HG02870 (cell line): ENCODE data around the gene TOGARAM2.
"Not testable (repeated sequence)": the region's sequence is repeated elsewhere in the genome, so short reads cannot be mapped to it uniquely, and the experiment has no call there.

Source experiments
- ATAC-seq: cut with Tn5 transposase; IDR thresholded peaks from one replicate; pipeline ENCODE4 v1.9.1; 2021; ENCODE audit warnings: mild to moderate bottlenecking, moderate library complexity; ENCODE audit not compliant: unreplicated experiment

The TOGARAM2 gene

GRCh38 chr2:29071032-29071975 lies 90.2 kb downstream of the TOGARAM2 start:
- no peak for ATAC-seq

GRCh38 chr2:29072251-29072650 lies 91.2 kb downstream of the TOGARAM2 start:
- ATAC-seq = no peak

GRCh38 chr2:29072971-29073725 lies 92.0 kb downstream of the TOGARAM2 start:
- no peak for ATAC-seq

- ATAC-seq = no peak
Measured at GRCh38 chr2:29073933-29074332, 92.8 kb downstream of the TOGARAM2 start.

GRCh38 chr2:29074411-29074810 lies 93.3 kb downstream of the TOGARAM2 start, which contains the start of gene PCARE:
TSS of gene PCARE (minus strand) at chr2:29074523. CDS start at chr2:29074261, 262 bp downstream.
- no peak for ATAC-seq

DNA sequence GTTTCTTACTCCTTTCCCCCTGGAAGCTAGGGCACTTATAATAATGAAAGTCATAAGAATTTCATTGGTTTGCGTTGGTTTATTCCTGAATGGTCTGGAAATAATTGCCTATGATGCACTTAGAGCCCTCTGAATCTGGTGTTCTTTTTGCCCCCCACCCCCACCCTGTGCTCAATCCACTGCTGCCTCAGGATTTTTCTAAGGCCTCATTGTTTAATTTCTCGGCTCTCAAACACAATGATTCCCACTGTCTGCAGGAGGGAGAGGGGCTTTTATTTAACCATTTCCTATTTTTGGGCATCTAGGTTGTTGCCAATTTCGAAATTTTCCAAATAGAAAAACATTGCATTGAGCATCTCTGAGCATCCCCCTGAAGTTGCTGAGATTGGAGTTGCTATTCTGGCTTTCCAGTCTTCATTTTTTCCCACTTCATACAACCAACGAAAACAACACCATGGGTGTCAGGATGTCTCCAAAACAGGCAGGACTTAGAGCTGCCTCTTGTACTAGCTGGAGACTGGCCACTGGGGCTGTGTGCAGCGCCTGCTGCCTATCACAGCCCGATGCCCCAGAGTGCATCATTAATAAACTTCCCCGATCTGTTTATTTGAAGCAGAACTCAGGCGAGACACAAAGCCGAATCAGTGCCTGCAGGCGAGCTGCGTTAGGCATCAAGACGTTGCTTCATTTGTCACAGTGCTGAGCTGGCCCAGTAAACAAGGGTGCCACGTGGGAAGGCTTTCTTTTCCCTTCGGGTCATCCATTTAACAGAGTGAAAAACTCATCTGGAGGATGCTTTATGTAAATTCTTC lies 95.0 kb downstream of the TOGARAM2 start:
- ATAC-seq = no peak

DNA sequence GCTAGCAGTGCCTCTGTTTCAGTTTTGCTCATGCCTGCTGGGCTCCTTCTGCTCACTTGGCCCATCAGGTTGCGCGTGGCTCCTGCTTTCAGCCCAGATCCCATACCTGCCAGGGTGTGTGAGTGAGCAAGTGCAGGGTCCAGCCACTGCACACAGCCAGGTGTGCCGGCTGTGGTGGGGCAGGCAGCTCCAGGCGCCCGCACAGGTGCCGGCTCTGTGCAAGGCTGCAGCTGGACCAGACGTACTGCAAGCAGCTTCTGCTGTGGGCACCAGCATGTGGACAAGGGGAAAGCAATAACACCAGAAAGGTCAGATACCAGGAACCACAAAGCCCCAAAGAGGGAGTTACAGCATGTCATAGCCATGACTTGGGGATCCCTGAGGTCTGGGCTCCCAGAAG lies 98.8 kb downstream of the TOGARAM2 start:
- no peak for ATAC-seq

DNA sequence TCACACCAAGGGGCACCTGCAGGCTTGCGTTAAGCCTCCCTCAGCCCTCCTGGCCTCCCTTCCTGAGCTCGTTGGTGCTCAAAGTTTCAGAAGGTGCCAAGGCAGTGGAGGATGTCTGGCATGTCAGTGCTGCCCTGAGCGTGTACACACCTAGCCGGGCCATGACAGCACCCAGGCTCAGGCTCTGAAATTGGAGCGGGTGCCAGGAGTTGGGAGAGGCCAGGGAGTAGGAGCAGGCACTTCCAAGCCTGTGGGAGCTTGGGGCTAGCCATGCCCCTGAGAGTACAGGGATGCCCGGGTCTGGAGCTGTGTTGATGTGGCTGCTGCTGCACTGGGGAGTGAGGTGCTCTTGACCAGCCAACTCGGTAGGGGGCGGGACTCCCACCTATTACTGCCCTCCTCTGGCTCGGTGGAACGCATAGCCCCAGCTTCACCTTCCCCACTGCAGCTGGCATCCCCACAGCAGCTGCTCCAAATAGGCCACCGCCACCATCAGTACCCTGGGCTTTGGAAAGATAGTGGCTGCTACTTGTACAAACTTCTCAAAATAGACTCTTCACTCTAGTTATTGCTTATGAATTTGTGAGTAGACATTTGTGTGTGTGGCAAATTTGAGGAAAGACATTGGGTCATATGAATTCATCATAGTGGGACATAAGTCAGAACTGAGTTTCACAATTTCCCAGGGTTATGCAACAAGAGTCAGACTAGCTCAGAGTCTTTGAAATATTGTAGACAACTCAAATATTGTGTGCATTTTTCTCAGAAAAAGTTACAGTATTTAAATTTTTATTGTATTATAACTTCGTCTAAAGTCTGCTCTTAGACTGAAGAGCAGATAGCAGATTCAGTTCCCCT lies 100.0 kb downstream of the TOGARAM2 start:
- no peak for ATAC-seq

- ATAC-seq = no peak
Measured at GRCh38 chr2:29082804-29083495, 101.9 kb downstream of the TOGARAM2 start.

DNA sequence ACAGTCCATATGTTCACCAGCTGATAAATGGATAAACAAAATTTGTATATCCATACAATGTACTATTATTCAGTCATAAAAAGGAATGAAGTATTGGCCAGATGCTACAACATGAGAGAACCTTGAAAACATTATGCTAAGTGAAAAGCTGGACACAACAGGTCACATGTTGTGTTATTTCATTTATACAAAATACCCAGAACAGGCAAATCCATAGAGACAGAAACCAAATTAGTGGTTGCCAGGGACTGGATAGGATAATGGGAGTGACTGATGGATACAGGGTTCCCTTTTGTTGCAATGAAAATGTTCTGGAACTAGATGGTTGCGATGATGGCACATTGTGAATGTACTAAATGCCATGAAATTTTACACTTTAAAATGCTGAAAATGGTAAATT lies 103.5 kb downstream of the TOGARAM2 start:
- ATAC-seq = no peak

DNA sequence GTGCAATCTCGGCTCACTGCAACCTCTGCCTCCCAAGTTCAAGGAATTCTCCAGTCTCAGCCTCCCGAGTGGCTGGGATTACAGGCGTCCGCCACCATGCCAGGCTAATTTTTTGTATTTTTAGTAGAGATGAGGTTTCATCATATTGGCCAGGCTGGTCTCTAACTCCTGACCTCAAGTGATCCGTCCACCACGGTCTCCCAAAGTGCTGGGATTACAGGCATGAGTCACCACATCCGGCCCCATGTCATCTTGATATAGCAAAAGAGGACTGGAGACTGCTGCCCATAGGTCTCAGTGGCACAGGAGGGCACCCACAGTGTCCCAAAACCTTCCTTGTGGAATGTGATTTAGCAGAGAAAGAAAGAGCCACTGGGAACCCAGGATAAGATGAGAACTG lies 109.2 kb downstream of the TOGARAM2 start:
- ATAC-seq = not testable (repeated sequence)

GRCh38 chr2:29096969-29097368 lies 115.9 kb downstream of the TOGARAM2 start:
- no peak for ATAC-seq

DNA sequence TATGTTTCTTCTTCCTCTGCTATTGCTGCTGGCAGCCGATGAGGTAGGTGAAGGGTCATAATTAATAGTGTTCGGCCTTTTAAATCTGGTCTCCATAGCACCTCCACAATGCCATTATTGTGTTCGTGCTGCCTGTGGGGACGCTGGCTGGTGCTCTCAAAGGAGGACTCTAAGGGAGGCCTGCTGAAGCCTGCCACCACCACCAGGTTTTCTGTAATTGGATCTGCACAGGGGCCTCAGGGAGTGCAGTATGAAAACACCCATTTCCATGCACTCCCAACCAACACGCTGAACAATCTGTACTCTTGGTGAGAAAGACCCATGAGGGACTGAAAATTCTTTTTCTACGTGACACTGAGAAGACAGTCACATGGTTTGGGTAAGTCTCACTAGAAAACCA lies 116.5 kb downstream of the TOGARAM2 start:
- no peak for ATAC-seq

DNA sequence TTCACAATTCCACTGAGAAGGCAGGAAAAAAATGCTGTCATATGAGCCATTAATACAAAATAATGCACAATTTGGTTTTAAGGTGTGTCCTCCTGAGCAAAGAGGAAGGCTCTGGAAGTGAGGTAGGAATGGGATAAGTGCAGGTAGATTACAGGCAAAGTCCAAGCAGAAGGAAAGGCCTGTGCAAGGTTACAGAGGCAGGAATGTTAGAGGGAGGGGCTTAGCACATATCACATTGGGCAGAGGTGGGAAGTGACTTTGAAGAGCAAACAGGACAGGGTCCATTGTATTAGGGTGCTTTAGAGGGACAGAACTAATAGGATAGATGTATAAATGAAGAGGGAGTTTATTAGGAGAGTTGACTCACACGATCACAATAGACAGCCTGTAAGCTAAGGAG lies 119.5 kb downstream of the TOGARAM2 start:
- ATAC-seq = no peak
